Progenitor cell of endocrine pancreas (in vitro differentiated cells): Measurements from ENCODE around the gene OR2A2. TPM values are rescaled to one million over a fixed set of nuclear protein-coding genes. Genes with fewer than 3 reads are reported as not detected.

Source experiments
- DNase-seq: peaks from one replicate; pipeline ENCODE4 v3.0.0; 2021; ENCODE audit warnings: low spot score; ENCODE audit not compliant: unreplicated experiment
- H3K27ac Mint-ChIP-seq: 2 replicates; pipeline ENCODE4 v1.8.0; 2021; ENCODE audit warnings: mild to moderate bottlenecking, moderate library complexity, mixed read lengths
- H3K27me3 Mint-ChIP-seq: 2 replicates; pipeline ENCODE4 v1.8.0; 2021; ENCODE audit warnings: mixed read lengths
- H3K36me3 Mint-ChIP-seq: 2 replicates; pipeline ENCODE4 v1.8.0; 2022; ENCODE audit warnings: mixed read lengths; ENCODE audit not compliant: insufficient read depth
- H3K4me1 Mint-ChIP-seq: 2 replicates; pipeline ENCODE4 v1.8.0; 2021; ENCODE audit warnings: low read depth, mixed read lengths
- H3K4me3 Mint-ChIP-seq: 2 replicates; pipeline ENCODE4 v1.8.0; 2021; ENCODE audit warnings: low read depth, mild to moderate bottlenecking, moderate library complexity, mixed read lengths
- H3K9me3 Mint-ChIP-seq: 2 replicates; pipeline ENCODE4 v1.8.0; 2021; ENCODE audit warnings: low read depth, mixed read lengths
- total RNA-seq: library from RNA; stranded (reverse); gene quantifications from 2 replicates; pipeline ENCODE4 v1.2.1, GENCODE V29; 2021
- TF ChIP-seq, protein P1 (sequence below): fragments of 200-600 bp; sonication (generic); IDR thresholded peaks from one replicate; pipeline ENCODE4 v1.5.0; 2021; ENCODE audit warnings: antibody characterized with exemption, mild to moderate bottlenecking; ENCODE audit not compliant: unreplicated experiment

OR2A2 gene
- total RNA-seq, 1 donor from 2014 or later = not detected

DNA sequence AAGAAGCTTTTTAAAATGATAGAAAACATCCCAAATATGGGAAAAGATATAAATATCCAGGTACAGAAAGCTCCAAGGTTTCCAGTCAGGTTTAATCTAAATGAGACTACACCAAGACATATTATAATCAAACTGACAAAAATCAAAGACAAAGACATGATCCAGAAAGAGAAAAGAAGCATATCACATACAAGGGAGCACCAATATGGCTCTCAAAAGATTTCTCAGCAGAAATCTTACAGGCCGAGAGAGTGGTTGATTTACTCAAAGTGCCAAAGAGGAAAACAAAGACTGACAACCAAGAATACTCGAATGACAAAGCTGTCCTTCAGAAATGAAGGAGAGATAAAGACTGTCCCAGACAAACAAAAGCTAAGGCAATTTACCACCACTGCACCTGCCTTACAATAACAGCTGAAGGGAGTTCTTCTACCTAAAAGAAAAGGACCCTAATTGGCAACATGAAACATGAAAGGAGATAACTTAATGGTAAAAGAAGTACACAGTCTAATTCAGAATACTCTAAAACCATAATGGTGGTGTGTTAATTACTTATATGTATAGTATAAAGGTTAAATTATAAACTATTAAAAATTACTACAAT lies 38.9 kb downstream of the OR2A2 start:
- Mint-ChIP-seq H3K9me3 (peaks cover 42% of the 10 kb centered on the region), H3K27ac (no peak overlapping the region), H3K4me3 (no peak overlapping the region), H3K27me3 (no peaks in the 10 kb centered on the region), H3K36me3 (peaks cover 3% of the 10 kb centered on the region), H3K4me1 (no peaks in the 10 kb centered on the region)
- no peak for DNase-seq
- TF ChIP-seq, protein P1, sequence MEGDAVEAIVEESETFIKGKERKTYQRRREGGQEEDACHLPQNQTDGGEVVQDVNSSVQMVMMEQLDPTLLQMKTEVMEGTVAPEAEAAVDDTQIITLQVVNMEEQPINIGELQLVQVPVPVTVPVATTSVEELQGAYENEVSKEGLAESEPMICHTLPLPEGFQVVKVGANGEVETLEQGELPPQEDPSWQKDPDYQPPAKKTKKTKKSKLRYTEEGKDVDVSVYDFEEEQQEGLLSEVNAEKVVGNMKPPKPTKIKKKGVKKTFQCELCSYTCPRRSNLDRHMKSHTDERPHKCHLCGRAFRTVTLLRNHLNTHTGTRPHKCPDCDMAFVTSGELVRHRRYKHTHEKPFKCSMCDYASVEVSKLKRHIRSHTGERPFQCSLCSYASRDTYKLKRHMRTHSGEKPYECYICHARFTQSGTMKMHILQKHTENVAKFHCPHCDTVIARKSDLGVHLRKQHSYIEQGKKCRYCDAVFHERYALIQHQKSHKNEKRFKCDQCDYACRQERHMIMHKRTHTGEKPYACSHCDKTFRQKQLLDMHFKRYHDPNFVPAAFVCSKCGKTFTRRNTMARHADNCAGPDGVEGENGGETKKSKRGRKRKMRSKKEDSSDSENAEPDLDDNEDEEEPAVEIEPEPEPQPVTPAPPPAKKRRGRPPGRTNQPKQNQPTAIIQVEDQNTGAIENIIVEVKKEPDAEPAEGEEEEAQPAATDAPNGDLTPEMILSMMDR = no peak

DNA sequence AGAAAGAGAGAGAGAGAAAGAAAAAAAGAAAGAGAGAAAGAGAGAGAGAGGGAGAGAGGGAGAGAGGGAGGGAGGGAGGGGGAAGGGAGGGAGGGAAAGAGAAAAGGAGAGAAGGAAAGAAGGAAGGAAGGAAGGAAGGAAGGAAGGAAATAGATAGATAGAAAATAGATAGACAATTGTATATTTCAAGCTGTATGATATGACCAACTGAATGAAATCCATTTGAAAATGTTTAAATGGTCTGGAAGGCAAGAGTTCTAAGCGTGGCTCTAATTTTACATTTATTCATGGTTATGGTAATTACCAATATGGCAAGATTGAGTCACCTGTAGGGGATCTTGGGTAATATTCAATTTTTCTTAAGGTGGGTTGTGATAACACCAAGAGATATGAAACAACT lies 49.5 kb downstream of the OR2A2 start:
- no peak for DNase-seq
- Mint-ChIP-seq H3K4me1 (peaks cover 2% of the 10 kb centered on the region), H3K27ac (no peak overlapping the region), H3K36me3 (no peaks in the 10 kb centered on the region), H3K27me3 (no peaks in the 10 kb centered on the region), H3K9me3 (no peaks in the 10 kb centered on the region), H3K4me3 (no peak overlapping the region)
- TF ChIP-seq, protein P1 = no peak

Other genes starting within 250 kb of the OR2A2 start
- 112 TPM in 2 replicates for gene TCAF1, start 207.4 kb upstream of the OR2A2 start, total RNA-seq
- gene OR2F2, start 174.3 kb upstream of the OR2A2 start, total RNA-seq = not detected in 2 replicates
- gene OR2F1, start 154.7 kb upstream of the OR2A2 start, total RNA-seq = not detected in 2 replicates
- not detected in 2 replicates for gene OR6B1, start 109.3 kb upstream of the OR2A2 start, total RNA-seq
- gene OR2A5, start 60.6 kb upstream of the OR2A2 start, total RNA-seq = not detected in 2 replicates
- not detected in 2 replicates for gene OR2A25, start 39.8 kb upstream of the OR2A2 start, total RNA-seq
- not detected in 2 replicates for gene OR2A12, start 23.3 kb upstream of the OR2A2 start, total RNA-seq
- not detected in 2 replicates for gene OR2A14, start 13.6 kb downstream of the OR2A2 start, total RNA-seq
- gene CTAGE4, start 73.9 kb downstream of the OR2A2 start, total RNA-seq = 5.4 and 6.9 TPM in 2 replicates
- 17.3 and 19.5 TPM in 2 replicates for gene ARHGEF35, start 86.2 kb downstream of the OR2A2 start, total RNA-seq
- gene OR2A42, start 130.0 kb downstream of the OR2A2 start, total RNA-seq = 0.20 TPM in 1 of 2 replicates, not detected in the other
- gene OR2A7, start 155.2 kb downstream of the OR2A2 start, total RNA-seq = 8.0 and 9.3 TPM in 2 replicates
- gene CTAGE8, start 159.7 kb downstream of the OR2A2 start, total RNA-seq = 7.2 and 8.9 TPM in 2 replicates
- 0.12 TPM in 1 of 2 replicates, not detected in the other for gene OR2A1, start 202.8 kb downstream of the OR2A2 start, total RNA-seq
- 42.9 and 46.6 TPM in 2 replicates for gene ARHGEF5, start 245.8 kb downstream of the OR2A2 start, total RNA-seq